HFF-Myc (cell line): ENCODE data around the gene OXSR1.

ENCODE experiments used
- DNase-seq: peaks from one replicate; pipeline ENCODE4 v3.0.0-alpha.2; 2011; ENCODE audit warnings: low read depth; ENCODE audit errors: extremely low read depth
- H3K4me3 ChIP-seq: replicated peaks from 2 replicates; pipeline ENCODE4 v1.5.1; 2011; ENCODE audit warnings: low read depth, mild to moderate bottlenecking, control low read depth, low read length
- CTCF ChIP-seq: IDR thresholded peaks from 2 replicates; pipeline ENCODE4 v1.5.1; 2012; ENCODE audit warnings: mild to moderate bottlenecking, low read depth, low read length, control low read depth; ENCODE audit errors: missing control alignments

The OXSR1 gene

GRCh38 chr3:38297947-38298711, 132.8 kb downstream of the OXSR1 start:
- DNase-seq: no peak
- TF ChIP-seq CTCF: peak; percentile 30
- H3K4me3 ChIP-seq: no peak overlapping the region
